Right atrium auricular region (tissue), 2 donors: ENCODE results near the gene UVSSA. TPM values are rescaled to one million over a fixed set of nuclear protein-coding genes. Genes with fewer than 3 reads are reported as not detected.
A peak's percentile ranks its signal among the peaks of the same experiment; 100 is the strongest.

Source experiments
- DNase-seq: peaks from one replicate; pipeline ENCODE4 v3.0.0-alpha.2; 2019; ENCODE audit warnings: low spot score
- H3K27ac ChIP-seq, 2 donors: fragments of 200-600 bp; sonication (generic); 1 replicate in 1 of 2; 2 replicates in 1 of 2; pipeline ENCODE4 v1.5.1; 2016 to 2019
- H3K27me3 ChIP-seq, 2 donors: fragments of 200-600 bp; sonication (generic); one replicate each; pipeline versions ENCODE4 v1.5.1 to v1.6.0; 2017 to 2019
- H3K36me3 ChIP-seq: fragments of 200-600 bp; sonication (generic); one replicate; pipeline ENCODE4 v1.5.1; 2016
- H3K4me1 ChIP-seq, 2 donors: fragments of 200-600 bp; sonication (generic); one replicate each; pipeline versions ENCODE4 v1.5.1 to v1.6.0; 2017 to 2019
- H3K4me3 ChIP-seq, 2 donors: fragments of 200-600 bp; sonication (generic); 1 replicate in 1 of 2; 2 replicates in 1 of 2; pipeline ENCODE4 v1.5.1; 2017 to 2019; ENCODE audit warnings: mild to moderate bottlenecking in 1 of 2, moderate library complexity in 1 of 2
- H3K9me3 ChIP-seq, 2 donors: fragments of 200-600 bp; sonication (generic); one replicate each; pipeline ENCODE4 v1.5.1; 2019
- CTCF ChIP-seq, 2 donors: fragments of 200-600 bp; sonication (generic); IDR thresholded peaks; one replicate each; pipeline ENCODE4 v1.5.1; 2019; ENCODE audit warnings: antibody characterized with exemption in 2 of 2
- total RNA-seq, 2 donors: library from RNA; depleted of rRNA; stranded (reverse); fragments of >200 nt; gene quantifications; one replicate each; pipeline ENCODE4 v1.1.0, GENCODE V29; 2016

UVSSA gene
- total RNA-seq, 2 donors from 2014 or later, result 4.4 to 7.5 TPM

DNA sequence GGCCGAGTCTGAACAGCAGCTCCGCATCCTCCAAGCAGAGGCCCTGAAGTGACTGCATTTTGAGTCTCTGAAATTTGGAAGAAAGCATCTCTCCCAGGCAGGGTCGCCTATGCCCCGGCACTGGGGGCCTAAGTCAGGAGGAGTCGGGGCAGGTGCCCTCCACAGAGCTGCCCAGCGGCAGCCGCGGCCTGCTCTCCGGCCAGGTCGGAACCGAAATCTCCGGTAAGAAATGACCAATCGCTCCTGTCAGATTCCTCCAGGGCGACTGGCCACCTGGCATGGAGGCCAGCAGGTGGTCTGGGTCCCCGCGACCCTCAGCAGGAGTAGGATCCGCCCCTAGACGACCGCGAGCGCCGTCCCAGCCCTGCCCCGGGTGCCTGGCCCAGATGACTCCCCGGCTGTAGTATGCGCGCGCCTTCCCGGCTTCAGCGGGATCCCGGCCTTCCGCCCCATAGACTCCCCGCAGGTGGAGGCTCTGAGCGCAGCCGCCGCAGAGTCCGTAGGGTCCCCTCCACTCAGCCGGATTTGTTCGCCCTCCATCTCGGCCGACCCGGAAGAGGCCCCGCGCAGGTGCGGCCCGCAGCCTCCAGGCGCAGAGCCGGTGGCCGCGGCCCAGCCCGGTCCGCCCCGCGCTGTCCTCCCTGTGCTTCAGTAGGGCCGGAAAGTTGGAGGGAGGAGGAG lies 57.7 kb downstream of the UVSSA start:
- H3K27me3 ChIP-seq, result peaks cover 24 to 87% of the 10 kb centered on the region in 2 donors

GRCh38 chr4:1405254-1405635 lies 58.2 kb downstream of the UVSSA start:
- H3K36me3 ChIP-seq, result no peaks in the 10 kb centered on the region
- peaks cover 0 to 46% of the 10 kb centered on the region in 2 donors for H3K4me1 ChIP-seq
- no peak for TF ChIP-seq CTCF (IDR thresholded peaks at IDR 0.05)
- H3K9me3 ChIP-seq, result no peaks in the 10 kb centered on the region
- DNase-seq, result peak; percentile 11
- no peak overlapping the region for H3K4me3 ChIP-seq
- no peak overlapping the region for H3K27ac ChIP-seq
- peaks cover 24 to 86% of the 10 kb centered on the region in 2 donors for H3K27me3 ChIP-seq

More for the DNA sequence above, 57.7 kb downstream of the UVSSA start:
- no peaks in the 10 kb centered on the region for H3K9me3 ChIP-seq
- TF ChIP-seq CTCF (IDR thresholded peaks at IDR 0.05), result no peak
- H3K4me1 ChIP-seq, result peaks cover 0 to 46% of the 10 kb centered on the region in 2 donors
- no peak overlapping the region for H3K27ac ChIP-seq
- H3K4me3 ChIP-seq, result no peak overlapping the region
- peak; percentile 30 for DNase-seq
- H3K36me3 ChIP-seq, result no peaks in the 10 kb centered on the region

GRCh38 chr4:1405636-1406393 lies 58.8 kb downstream of the UVSSA start:
- H3K4me1 ChIP-seq, result peaks cover 0 to 46% of the 10 kb centered on the region in 2 donors
- H3K27me3 ChIP-seq, result peaks cover 24 to 82% of the 10 kb centered on the region in 2 donors

DNA sequence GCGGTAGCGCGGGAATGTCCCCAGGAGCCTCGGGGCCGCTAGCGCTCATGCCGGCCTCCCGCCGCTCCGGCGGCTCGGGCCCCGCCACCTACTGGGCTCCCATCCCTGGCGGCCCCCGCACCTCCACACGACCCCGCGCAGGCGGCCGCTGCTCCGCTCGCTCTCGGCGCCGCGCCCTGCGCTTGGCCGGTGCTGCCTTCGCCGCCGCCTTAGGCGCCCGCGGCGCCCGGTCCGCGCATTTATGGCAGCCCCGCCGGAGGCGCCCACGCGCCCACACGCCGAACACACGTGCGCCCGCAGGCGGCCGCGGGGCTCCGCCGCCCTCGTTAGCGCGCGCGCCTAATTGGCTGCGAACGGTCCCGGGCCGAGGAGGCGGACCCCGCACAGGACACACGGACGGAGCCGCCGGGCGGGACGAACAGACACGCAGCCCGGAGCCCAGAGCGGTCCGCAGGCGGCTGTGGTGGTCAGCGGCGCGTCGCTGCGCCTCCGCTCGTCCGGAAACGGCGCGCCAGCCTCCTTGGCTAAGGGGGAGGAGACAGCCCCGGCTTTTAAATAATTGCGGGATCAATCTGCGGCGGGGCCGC lies 59.5 kb downstream of the UVSSA start, which contains the start of gene NKX1-1:
NKX1-1 (minus strand) TSS at position 49 of the 587 bp plus-strand sequence; CDS start at position 49, 0 bp downstream.
- Histone ChIP-seq H3K27ac (no peak within 1 kb of the TSS), H3K4me1 (peaks cover 0 to 46% of the 10 kb centered on the region in 2 donors), H3K9me3 (no peaks in the 10 kb centered on the region), H3K36me3 (no peaks in the 10 kb centered on the region), H3K4me3 (no peak within 1 kb of the TSS), H3K27me3 (peaks cover 22 to 80% of the 10 kb centered on the region in 2 donors)
- no peak for TF ChIP-seq CTCF (IDR thresholded peaks at IDR 0.05)
- DNase-seq, result no peak

More at GRCh38 chr4:1405636-1406393, 58.8 kb downstream of the UVSSA start:
- peak; percentile 30 for DNase-seq
- TF ChIP-seq CTCF (IDR thresholded peaks at IDR 0.05), result no peak
- no peaks in the 10 kb centered on the region for H3K36me3 ChIP-seq
- H3K27ac ChIP-seq, result no peak overlapping the region
- H3K9me3 ChIP-seq, result no peaks in the 10 kb centered on the region
- no peak overlapping the region for H3K4me3 ChIP-seq

GRCh38 chr4:1406981-1407656 lies 60.1 kb downstream of the UVSSA start:
- Histone ChIP-seq H3K9me3 (no peaks in the 10 kb centered on the region), H3K4me3 (no peak overlapping the region), H3K4me1 (peaks cover 0 to 44% of the 10 kb centered on the region in 2 donors), H3K36me3 (no peaks in the 10 kb centered on the region), H3K27me3 (peaks cover 21 to 74% of the 10 kb centered on the region in 2 donors), H3K27ac (no peak overlapping the region)
- TF ChIP-seq CTCF (IDR thresholded peaks at IDR 0.05), result no peak
- DNase-seq, result peak; percentile 28
